Measurements from ENCODE around the gene NUDT10. TPM values are rescaled to one million over a fixed set of nuclear protein-coding genes. Genes with fewer than 3 reads are reported as not detected.
"Not testable (repeated sequence)": the region's sequence is repeated elsewhere in the genome, so short reads cannot be mapped to it uniquely, and the experiment has no call there.

The NUDT10 gene
- total RNA-seq = 1 to 10 TPM in 1 of 4 donors, under 1 TPM in 3; 0.44 to 2.7 (median 0.79) TPM

GRCh38 chrX:51332188-51332942, at the start of gene NUDT10:
TSS of gene NUDT10 (plus strand) at chrX:51332822. CDS start at chrX:51332966, 144 bp downstream.
- Histone ChIP-seq H3K4me3 (peak within 1 kb of the TSS; percentile 31 to 59 (median 46)), H3K27ac (no peak within 1 kb of the TSS), H3K36me3 (no peaks in the 10 kb centered on the region), H3K4me1 (no peaks in the 10 kb centered on the region), H3K9me3 (no peaks in the 10 kb centered on the region), H3K27me3 (peaks cover 0 to 6% of the 10 kb centered on the region in 2 donors)
- DNase-seq (ENCODE audit: low spot score in 2 of 2) = peak in 1 of 2 donors; percentile 7
- WGBS, 2 donors = 14 to 42% methylated on average over 6 to 49 of the region's 68 CpGs
- TF ChIP-seq POLR2A (IDR thresholded peaks at IDR 0.05) (no peak), CTCF (IDR thresholded peaks at IDR 0.05) (no peak)

GRCh38 chrX:51292421-51292820, 40.2 kb upstream of the NUDT10 start:
- no peaks in the 10 kb centered on the region for H3K36me3 ChIP-seq
- TF ChIP-seq POLR2A (IDR thresholded peaks at IDR 0.05) = no peak
- TF ChIP-seq EP300 (IDR thresholded peaks at IDR 0.05) = no peak
- no peak for TF ChIP-seq CTCF (IDR thresholded peaks at IDR 0.05)
- 19 to 41% methylated on average over 3 of the region's 3 CpGs for WGBS, 2 donors

GRCh38 chrX:51296138-51296537, 36.5 kb upstream of the NUDT10 start:
- no peaks in the 10 kb centered on the region for H3K9me3 ChIP-seq
- DNase-seq (ENCODE audit: low spot score in 2 of 2) = no peak
- H3K27me3 ChIP-seq = peaks cover 0 to 4% of the 10 kb centered on the region in 2 donors
- no peaks in the 10 kb centered on the region for H3K4me1 ChIP-seq
- H3K27ac ChIP-seq = no peak overlapping the region
- WGBS, 2 donors = 77 to 81% methylated on average over 2 of the region's 2 CpGs
- no peaks in the 10 kb centered on the region for H3K36me3 ChIP-seq
- H3K4me3 ChIP-seq = no peak overlapping the region
- no peak for TF ChIP-seq CTCF (IDR thresholded peaks at IDR 0.05)
- TF ChIP-seq POLR2A (IDR thresholded peaks at IDR 0.05) = no peak
- TF ChIP-seq EP300 (IDR thresholded peaks at IDR 0.05) = no peak

More at GRCh38 chrX:51292421-51292820, 40.2 kb upstream of the NUDT10 start:
- DNase-seq (ENCODE audit: low spot score in 2 of 2) = no peak
- Histone ChIP-seq H3K4me1 (no peaks in the 10 kb centered on the region), H3K27me3 (peaks cover 0 to 4% of the 10 kb centered on the region in 2 donors), H3K9me3 (no peaks in the 10 kb centered on the region), H3K27ac (no peak overlapping the region), H3K4me3 (no peak overlapping the region)

GRCh38 chrX:51316271-51316670, 16.4 kb upstream of the NUDT10 start:
- TF ChIP-seq CTCF (IDR thresholded peaks at IDR 0.05) = no peak
- TF ChIP-seq EP300 (IDR thresholded peaks at IDR 0.05) = no peak
- TF ChIP-seq POLR2A (IDR thresholded peaks at IDR 0.05) = no peak

GRCh38 chrX:51332943-51333785, 542 bp downstream of the NUDT10 start:
- not testable (repeated sequence) for DNase-seq (ENCODE audit: low spot score in 2 of 2); H3K27me3 ChIP-seq; H3K9me3 ChIP-seq; H3K4me1 ChIP-seq; H3K27ac ChIP-seq; H3K36me3 ChIP-seq
- H3K4me3 ChIP-seq = peak overlapping the region; percentile 31 to 59 (median 46)
- 57% methylated on average over 49 of the region's 56 CpGs; no CpG with 5 or more reads in 1 of the 2 donors for WGBS, 2 donors

More at GRCh38 chrX:51316271-51316670, 16.4 kb upstream of the NUDT10 start:
- DNase-seq (ENCODE audit: low spot score in 2 of 2) = no peak
- H3K4me3 ChIP-seq = no peak overlapping the region
- H3K36me3 ChIP-seq = no peaks in the 10 kb centered on the region
- 84 to 96% methylated on average over 1 of the region's 1 CpG for WGBS, 2 donors
- H3K27ac ChIP-seq = no peak overlapping the region
- H3K27me3 ChIP-seq = peaks cover 0 to 11% of the 10 kb centered on the region in 2 donors
- no peaks in the 10 kb centered on the region for H3K4me1 ChIP-seq
- no peaks in the 10 kb centered on the region for H3K9me3 ChIP-seq
